Neuronal stem cell (in vitro differentiated cells): Measurements from ENCODE around the gene GSTCD.

Experiments
- DNase-seq: peaks from one replicate; pipeline ENCODE4 v3.0.0-alpha.2; 2013; ENCODE audit warnings: low spot score
- H2AFZ ChIP-seq: one replicate; pipeline ENCODE4 v1.6.1; 2013; ENCODE audit warnings: mild to moderate bottlenecking, low read length, inconsistent platforms
- H2AK5ac ChIP-seq: 2 replicates; pipeline ENCODE4 v1.6.1; 2013; ENCODE audit warnings: low read depth, mild to moderate bottlenecking, inconsistent platforms, low read length, moderate library complexity, mixed read lengths
- H2BK120ac ChIP-seq: 2 replicates; pipeline ENCODE4 v1.6.1; 2013; ENCODE audit warnings: low read depth, mild to moderate bottlenecking, inconsistent platforms, low read length, moderate library complexity, mixed read lengths
- H2BK12ac ChIP-seq: one replicate; pipeline ENCODE4 v1.6.1; 2013; ENCODE audit warnings: low read length, inconsistent platforms
- H2BK15ac ChIP-seq: 2 replicates; pipeline ENCODE4 v1.6.1; 2013; ENCODE audit warnings: mild to moderate bottlenecking, low read length, inconsistent platforms, mixed read lengths
- H2BK5ac ChIP-seq: one replicate; pipeline ENCODE4 v1.6.1; 2013; ENCODE audit warnings: inconsistent platforms, mild to moderate bottlenecking, low read length, moderate library complexity
- H3K14ac ChIP-seq: one replicate; pipeline ENCODE4 v1.6.1; 2013; ENCODE audit warnings: low read length, inconsistent platforms
- H3K18ac ChIP-seq: 2 replicates; pipeline ENCODE4 v1.6.1; 2013; ENCODE audit warnings: low read length, inconsistent platforms
- H3K23ac ChIP-seq: 2 replicates; pipeline ENCODE4 v1.6.1; 2013; ENCODE audit warnings: low read depth, mild to moderate bottlenecking, mixed read lengths, low read length, inconsistent platforms; ENCODE audit not compliant: poor library complexity
- H3K27ac ChIP-seq: replicated peaks from 3 replicates; pipeline ENCODE4 v1.5.1; 2013; ENCODE audit warnings: low read length, inconsistent platforms
- H3K27me3 ChIP-seq, 3 experiments: 2 replicates each; pipeline ENCODE4 v1.6.1; 2013; ENCODE audit warnings: low read length in 3 of 3, mild to moderate bottlenecking in 2 of 3, inconsistent platforms in 1 of 3, low read depth in 1 of 3, mixed read lengths in 1 of 3, moderate library complexity in 1 of 3; ENCODE audit not compliant: control insufficient read depth in 3 of 3, insufficient read depth in 3 of 3
- H3K36me3 ChIP-seq, 2 donors: replicated peaks in 1 of 2; 2 replicates each; pipeline ENCODE4 v1.6.1; 2013; ENCODE audit warnings: low read length in 2 of 2; ENCODE audit not compliant: control insufficient read depth in 2 of 2, insufficient read depth in 2 of 2
- H3K4ac ChIP-seq: 2 replicates; pipeline ENCODE4 v1.6.1; 2013; ENCODE audit warnings: inconsistent platforms, mild to moderate bottlenecking, low read length, moderate library complexity
- H3K4me1 ChIP-seq, 2 donors: 1 replicate in 1 of 2; 2 replicates in 1 of 2; pipeline ENCODE4 v1.6.1; 2013; ENCODE audit warnings: low read length in 2 of 2, low read depth in 1 of 2; ENCODE audit not compliant: control insufficient read depth in 2 of 2, insufficient read depth in 1 of 2
- H3K4me2 ChIP-seq: one replicate; pipeline ENCODE4 v1.6.1; 2013; ENCODE audit warnings: mild to moderate bottlenecking, low read length, inconsistent platforms; ENCODE audit not compliant: insufficient read depth, poor library complexity, severe bottlenecking
- H3K4me3 ChIP-seq, 2 donors: 2 replicates each; pipeline ENCODE4 v1.5.1; 2013; ENCODE audit warnings: low read length in 2 of 2, mild to moderate bottlenecking in 2 of 2, inconsistent platforms in 1 of 2, moderate library complexity in 1 of 2
- H3K79me1 ChIP-seq: one replicate; pipeline ENCODE4 v1.6.1; 2013; ENCODE audit warnings: low read depth, mild to moderate bottlenecking, inconsistent platforms, low read length, moderate library complexity
- H3K9ac ChIP-seq: one replicate; pipeline ENCODE4 v1.6.1; 2013; ENCODE audit warnings: mild to moderate bottlenecking, low read depth, low read length, inconsistent platforms; ENCODE audit not compliant: poor library complexity
- H3K9me3 ChIP-seq, 2 donors: replicated peaks in 1 of 2; 2 replicates each; pipeline versions ENCODE3 to v1.6.1; 2013; ENCODE audit warnings: low read length in 2 of 2, mild to moderate bottlenecking in 2 of 2, inconsistent platforms in 1 of 2, low read depth in 1 of 2, mixed read lengths in 1 of 2, moderate library complexity in 1 of 2; ENCODE audit not compliant: control insufficient read depth in 2 of 2, insufficient read depth in 1 of 2
- H4K8ac ChIP-seq: one replicate; pipeline ENCODE4 v1.6.1; 2013; ENCODE audit warnings: low read depth, mild to moderate bottlenecking, inconsistent platforms, low read length, moderate library complexity
- H4K91ac ChIP-seq: one replicate; pipeline ENCODE4 v1.6.1; 2013; ENCODE audit warnings: low read length, low read depth, mild to moderate bottlenecking, inconsistent platforms; ENCODE audit not compliant: poor library complexity
- WGBS, 2 donors: extraction: QIAGEN DNeasy Blood & Tissue Kit; methylation state at CpG; one replicate each; pipeline ENCODE4 v1.1.7; 2013; ENCODE audit warnings: missing lambda C conversion rate in 2 of 2, mixed read lengths in 1 of 2; ENCODE audit not compliant: insufficient read length in 2 of 2, insufficient replicate concordance in 1 of 2; ENCODE audit errors: extremely low coverage in 2 of 2; 5-methylcytosine and 5-hydroxymethylcytosine counted together

GSTCD gene

DNA sequence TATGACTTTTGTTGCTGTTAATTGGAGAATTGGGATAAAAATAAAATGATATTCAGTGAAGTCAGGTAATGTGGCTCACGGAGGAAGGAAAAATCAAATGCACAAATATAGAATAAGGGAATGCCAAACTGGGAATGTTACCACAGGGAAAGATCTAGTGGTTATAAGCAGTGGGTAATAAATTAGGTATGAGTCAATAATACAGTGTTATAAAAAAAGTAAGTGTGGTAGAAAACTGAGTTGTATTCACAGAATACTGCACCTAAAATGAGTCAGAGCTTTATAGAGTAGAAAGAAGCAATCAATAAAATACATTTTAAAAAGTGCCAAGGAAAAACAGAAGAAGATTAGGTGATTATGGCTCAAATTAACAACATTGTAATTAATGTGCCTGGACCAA, 34.6 kb upstream of the GSTCD start:
- Histone ChIP-seq H3K79me1 (no peaks in the 10 kb centered on the region), H2BK12ac (no peak overlapping the region), H4K91ac (no peak overlapping the region), H3K27ac (no peak overlapping the region), H3K4ac (no peak overlapping the region), H3K4me3 (no peak overlapping the region), H3K9ac (no peak overlapping the region), H3K9me3 (no peaks in the 10 kb centered on the region), H3K36me3 (no peaks in the 10 kb centered on the region), H2BK15ac (no peak overlapping the region), H3K4me1 (no peaks in the 10 kb centered on the region), H3K23ac (no peak overlapping the region), H3K18ac (no peak overlapping the region), H2BK5ac (no peak overlapping the region), H2AFZ (no peak overlapping the region), H3K14ac (no peak overlapping the region), H2AK5ac (no peak overlapping the region), H3K4me2 (no peak overlapping the region), H2BK120ac (no peak overlapping the region), H3K27me3 (peaks cover 0 to 28% (median 0%) of the 10 kb centered on the region in 3 experiments), H4K8ac (no peak overlapping the region)
- no CpG with 5 or more reads among the region's 1 CpG for WGBS, 2 donors
- no peak for DNase-seq

DNA sequence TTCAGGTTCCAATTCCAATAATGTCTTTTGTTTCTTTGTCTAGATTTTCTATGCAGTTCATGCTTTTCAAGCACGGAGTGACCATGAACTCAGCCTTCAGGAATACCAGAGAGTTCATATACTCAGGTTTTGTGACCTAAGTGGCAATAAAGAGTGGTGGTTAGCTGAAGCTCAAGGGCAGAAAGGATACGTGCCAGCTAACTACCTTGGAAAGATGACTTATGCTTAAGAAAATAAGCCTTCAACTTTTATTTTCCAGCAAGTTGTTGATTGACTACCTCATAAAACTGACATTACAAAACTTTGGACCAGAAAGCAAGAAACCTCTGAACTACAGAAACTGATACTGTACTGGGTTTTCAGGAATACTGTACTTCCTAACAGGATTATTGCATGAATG, 30.9 kb upstream of the GSTCD start:
- H2AFZ ChIP-seq = no peak overlapping the region
- H4K91ac ChIP-seq = no peak overlapping the region
- H3K4me2 ChIP-seq = no peak overlapping the region
- H3K27ac ChIP-seq = no peak overlapping the region
- peaks cover 2 to 14% of the 10 kb centered on the region in 2 donors for H3K36me3 ChIP-seq
- no peak overlapping the region for H2BK12ac ChIP-seq
- H3K4me1 ChIP-seq = no peaks in the 10 kb centered on the region
- H2BK15ac ChIP-seq = no peak overlapping the region
- no peak overlapping the region for H3K18ac ChIP-seq
- H3K4ac ChIP-seq = no peak overlapping the region
- no peak overlapping the region for H3K14ac ChIP-seq
- H3K4me3 ChIP-seq = no peak overlapping the region
- no peak overlapping the region for H4K8ac ChIP-seq
- no peak overlapping the region for H2BK120ac ChIP-seq
- no peaks in the 10 kb centered on the region for H3K9me3 ChIP-seq
- no peak overlapping the region for H2AK5ac ChIP-seq
- no peak overlapping the region for H2BK5ac ChIP-seq
- no CpG with 5 or more reads among the region's 2 CpGs for WGBS, 2 donors
- H3K9ac ChIP-seq = no peak overlapping the region
- H3K27me3 ChIP-seq = peaks cover 0 to 9% (median 0%) of the 10 kb centered on the region in 3 experiments
- H3K79me1 ChIP-seq = no peaks in the 10 kb centered on the region
- DNase-seq = no peak
- H3K23ac ChIP-seq = no peak overlapping the region

DNA sequence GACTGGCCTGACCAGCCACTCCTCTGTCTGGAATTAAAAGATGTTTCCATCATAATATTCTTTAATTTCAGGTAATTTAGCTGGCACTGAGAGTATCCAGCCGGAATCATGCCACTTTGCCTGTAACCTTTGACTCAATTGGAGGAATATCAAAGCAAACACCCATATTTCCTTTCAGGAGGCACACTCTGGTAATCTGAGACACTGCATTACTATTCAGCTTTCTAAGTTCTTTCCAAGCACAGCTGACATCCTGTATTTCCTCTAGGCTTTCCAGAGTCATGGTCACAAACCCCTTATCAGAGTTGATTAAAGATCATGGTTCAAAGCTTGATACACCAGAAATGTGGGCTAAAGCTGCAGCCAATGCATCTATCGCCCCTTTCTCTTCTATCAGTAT, 29.4 kb upstream of the GSTCD start:
- Histone ChIP-seq H3K27ac (no peak overlapping the region), H3K4me3 (no peak overlapping the region), H3K27me3 (no peaks in the 10 kb centered on the region), H4K8ac (no peak overlapping the region), H2AK5ac (no peak overlapping the region), H3K79me1 (no peaks in the 10 kb centered on the region), H2BK12ac (no peak overlapping the region), H3K18ac (no peak overlapping the region), H4K91ac (no peak overlapping the region), H3K14ac (no peak overlapping the region), H3K4ac (no peak overlapping the region), H3K9me3 (no peaks in the 10 kb centered on the region), H2BK120ac (no peak overlapping the region), H3K36me3 (peaks cover 4 to 28% of the 10 kb centered on the region in 2 donors), H2BK5ac (no peak overlapping the region), H2AFZ (no peak overlapping the region), H2BK15ac (no peak overlapping the region), H3K23ac (no peak overlapping the region), H3K9ac (no peak overlapping the region), H3K4me1 (no peaks in the 10 kb centered on the region), H3K4me2 (no peak overlapping the region)
- no peak for DNase-seq
- WGBS, 2 donors = no CpG with 5 or more reads among the region's 2 CpGs

DNA sequence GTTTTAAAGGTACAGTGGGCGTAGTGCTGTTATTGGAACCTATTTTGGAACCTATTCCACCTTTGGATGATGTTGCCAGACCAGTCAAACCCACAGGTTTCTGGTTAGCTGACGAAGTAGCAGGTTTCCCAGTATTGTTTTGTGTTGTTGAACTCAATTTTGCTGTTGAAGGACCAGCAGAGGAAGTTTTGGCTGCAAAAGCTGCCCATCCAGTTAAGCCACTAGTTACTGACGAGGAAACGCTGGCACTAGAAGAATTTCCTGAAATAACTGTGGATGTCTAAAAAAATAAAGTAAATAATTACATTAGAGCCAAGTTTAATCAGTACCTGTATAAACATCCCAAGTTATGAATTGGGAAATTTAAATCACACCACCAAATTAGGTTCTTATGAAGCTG, 25.5 kb upstream of the GSTCD start:
- Histone ChIP-seq H2BK5ac (no peak overlapping the region), H2AK5ac (no peak overlapping the region), H2AFZ (no peak overlapping the region), H3K36me3 (peaks cover 4 to 61% of the 10 kb centered on the region in 2 donors), H2BK120ac (no peak overlapping the region), H3K4me3 (no peak overlapping the region), H3K9ac (no peak overlapping the region), H3K14ac (no peak overlapping the region), H3K4me1 (no peaks in the 10 kb centered on the region), H3K4ac (no peak overlapping the region), H2BK15ac (no peak overlapping the region), H3K23ac (no peak overlapping the region), H3K27me3 (no peaks in the 10 kb centered on the region), H3K79me1 (no peaks in the 10 kb centered on the region), H4K91ac (no peak overlapping the region), H3K27ac (no peak overlapping the region), H3K9me3 (no peaks in the 10 kb centered on the region), H3K18ac (no peak overlapping the region), H2BK12ac (no peak overlapping the region), H3K4me2 (no peak overlapping the region), H4K8ac (no peak overlapping the region)
- WGBS, 2 donors = no CpG with 5 or more reads among the region's 4 CpGs
- no peak for DNase-seq
